BLaER1 (cell line): ENCODE results near the gene SETD4.

Experiments used
- H3K27ac ChIP-seq: shearing (Covaris generic); formaldehyde crosslinking; 2 replicates; pipeline ENCODE4 v1.8.1; 2022
- H3K27me3 ChIP-seq: shearing (Covaris generic); formaldehyde crosslinking; 2 replicates; pipeline ENCODE4 v1.8.1; 2022
- H3K36me3 ChIP-seq: shearing (Covaris generic); formaldehyde crosslinking; 2 replicates; pipeline ENCODE4 v1.8.1; 2022
- H3K4me1 ChIP-seq: shearing (Covaris generic); formaldehyde crosslinking; 2 replicates; pipeline ENCODE4 v1.8.1; 2022
- H3K4me2 ChIP-seq: shearing (Covaris generic); formaldehyde crosslinking; 2 replicates; pipeline ENCODE4 v1.8.1; 2022
- H3K4me3 ChIP-seq: shearing (Covaris generic); formaldehyde crosslinking; 2 replicates; pipeline ENCODE4 v1.8.1; 2022
- H3K9ac ChIP-seq: shearing (Covaris generic); formaldehyde crosslinking; 2 replicates; pipeline ENCODE4 v1.8.1; 2022
- H3K9me3 ChIP-seq: shearing (Covaris generic); formaldehyde crosslinking; 2 replicates; pipeline ENCODE4 v1.8.1; 2022
- H4K20me1 ChIP-seq: shearing (Covaris generic); formaldehyde crosslinking; 2 replicates; pipeline ENCODE4 v1.8.1; 2022
- Cebpa-rat ChIP-seq: shearing (Covaris generic); IDR thresholded peaks from 2 replicates; pipeline ENCODE4 v1.8.1; 2022

The SETD4 gene

GRCh38 chr21:36034211-36034913, 26.0 kb downstream of the SETD4 start:
- H3K9ac ChIP-seq = no peak overlapping the region
- H3K27me3 ChIP-seq = no peaks in the 10 kb centered on the region
- no peak overlapping the region for H3K4me3 ChIP-seq
- no peaks in the 10 kb centered on the region for H4K20me1 ChIP-seq
- H3K27ac ChIP-seq = no peak overlapping the region
- TF ChIP-seq Cebpa-rat = no peak
- H3K9me3 ChIP-seq = no peaks in the 10 kb centered on the region
- no peak overlapping the region for H3K4me2 ChIP-seq
- no peaks in the 10 kb centered on the region for H3K4me1 ChIP-seq
- peaks cover 65% of the 10 kb centered on the region for H3K36me3 ChIP-seq

- Histone ChIP-seq H3K27ac (no peak overlapping the region), H3K4me1 (no peaks in the 10 kb centered on the region), H4K20me1 (no peaks in the 10 kb centered on the region), H3K27me3 (no peaks in the 10 kb centered on the region), H3K9me3 (no peaks in the 10 kb centered on the region), H3K4me3 (no peak overlapping the region), H3K9ac (no peak overlapping the region), H3K4me2 (no peak overlapping the region), H3K36me3 (peaks cover 50% of the 10 kb centered on the region)
- TF ChIP-seq Cebpa-rat = no peak
Observed at GRCh38 chr21:36032647-36033406, 27.5 kb downstream of the SETD4 start.

- no peak for TF ChIP-seq Cebpa-rat
- Histone ChIP-seq H3K4me2 (no peak overlapping the region), H3K9me3 (no peaks in the 10 kb centered on the region), H3K9ac (no peak overlapping the region), H3K27ac (no peak overlapping the region), H4K20me1 (no peaks in the 10 kb centered on the region), H3K4me1 (no peaks in the 10 kb centered on the region), H3K4me3 (no peak overlapping the region), H3K36me3 (peaks cover 29% of the 10 kb centered on the region), H3K27me3 (no peaks in the 10 kb centered on the region)
Observed at GRCh38 chr21:36030581-36031189, 29.6 kb downstream of the SETD4 start.

GRCh38 chr21:36029309-36029708, 31.0 kb downstream of the SETD4 start:
- no peaks in the 10 kb centered on the region for H3K9me3 ChIP-seq
- no peak overlapping the region for H3K27ac ChIP-seq
- no peaks in the 10 kb centered on the region for H3K27me3 ChIP-seq
- TF ChIP-seq Cebpa-rat = no peak
- H3K4me3 ChIP-seq = no peak overlapping the region
- no peak overlapping the region for H3K4me2 ChIP-seq
- H4K20me1 ChIP-seq = no peaks in the 10 kb centered on the region
- H3K36me3 ChIP-seq = peaks cover 15% of the 10 kb centered on the region
- no peaks in the 10 kb centered on the region for H3K4me1 ChIP-seq
- no peak overlapping the region for H3K9ac ChIP-seq

- Histone ChIP-seq H3K27ac (no peak overlapping the region), H3K4me1 (no peaks in the 10 kb centered on the region), H3K9me3 (no peaks in the 10 kb centered on the region), H3K4me2 (no peak overlapping the region), H3K9ac (no peak overlapping the region), H4K20me1 (no peaks in the 10 kb centered on the region), H3K4me3 (no peak overlapping the region), H3K36me3 (peaks cover 6% of the 10 kb centered on the region; the same call in 1 of the 2 replicates), H3K27me3 (no peaks in the 10 kb centered on the region)
- TF ChIP-seq Cebpa-rat = no peak
Observed at GRCh38 chr21:36028127-36029069, 31.9 kb downstream of the SETD4 start.

- Histone ChIP-seq H3K9me3 (no peaks in the 10 kb centered on the region), H3K4me2 (no peak overlapping the region), H4K20me1 (no peaks in the 10 kb centered on the region), H3K9ac (no peak overlapping the region), H3K27ac (no peak overlapping the region), H3K36me3 (no peaks in the 10 kb centered on the region), H3K4me1 (peaks cover 3% of the 10 kb centered on the region; the same call in 1 of the 2 replicates), H3K27me3 (no peaks in the 10 kb centered on the region), H3K4me3 (no peak overlapping the region)
- TF ChIP-seq Cebpa-rat = no peak
Observed at GRCh38 chr21:36027347-36027746, 33.0 kb downstream of the SETD4 start.

GRCh38 chr21:36024782-36025181, 35.5 kb downstream of the SETD4 start:
- no peaks in the 10 kb centered on the region for H3K27me3 ChIP-seq
- TF ChIP-seq Cebpa-rat = no peak
- no peak overlapping the region for H3K4me2 ChIP-seq
- no peak overlapping the region for H3K9ac ChIP-seq
- no peaks in the 10 kb centered on the region for H3K36me3 ChIP-seq
- peaks cover 6% of the 10 kb centered on the region; the same call in 1 of the 2 replicates for H3K4me1 ChIP-seq
- no peak overlapping the region for H3K27ac ChIP-seq
- no peaks in the 10 kb centered on the region for H3K9me3 ChIP-seq
- H4K20me1 ChIP-seq = no peaks in the 10 kb centered on the region
- no peak overlapping the region for H3K4me3 ChIP-seq

- Histone ChIP-seq H4K20me1 (no peaks in the 10 kb centered on the region), H3K27me3 (no peaks in the 10 kb centered on the region), H3K9ac (no peak overlapping the region), H3K27ac (no peak overlapping the region), H3K4me1 (peaks cover 6% of the 10 kb centered on the region; the same call in 1 of the 2 replicates), H3K4me2 (no peak overlapping the region), H3K4me3 (no peak overlapping the region), H3K36me3 (no peaks in the 10 kb centered on the region), H3K9me3 (no peaks in the 10 kb centered on the region)
- TF ChIP-seq Cebpa-rat = no peak
Observed at GRCh38 chr21:36023092-36023480, 37.2 kb downstream of the SETD4 start.

GRCh38 chr21:36022427-36023091, 37.8 kb downstream of the SETD4 start:
- no peak overlapping the region for H3K4me2 ChIP-seq
- no peaks in the 10 kb centered on the region for H3K9me3 ChIP-seq
- H3K27me3 ChIP-seq = no peaks in the 10 kb centered on the region
- no peak for TF ChIP-seq Cebpa-rat
- H3K27ac ChIP-seq = no peak overlapping the region
- no peak overlapping the region for H3K9ac ChIP-seq
- H3K4me3 ChIP-seq = no peak overlapping the region
- peaks cover 6% of the 10 kb centered on the region; the same call in 1 of the 2 replicates for H3K4me1 ChIP-seq
- no peaks in the 10 kb centered on the region for H4K20me1 ChIP-seq
- no peaks in the 10 kb centered on the region for H3K36me3 ChIP-seq
